Testis (tissue), 3 donors: ENCODE results near the gene C21orf58. TPM values are rescaled to one million over a fixed set of nuclear protein-coding genes. Genes with fewer than 3 reads are reported as not detected.

Experiments
- DNase-seq: peaks from one replicate; pipeline ENCODE4 v3.0.0-alpha.2; 2019
- H3K27ac ChIP-seq, 2 donors: fragments of 200-600 bp; sonication (generic); one replicate each; pipeline ENCODE4 v1.5.1; 2019
- H3K27me3 ChIP-seq: fragments of 200-600 bp; sonication (generic); one replicate; pipeline ENCODE4 v1.5.1; 2019
- H3K36me3 ChIP-seq: fragments of 200-600 bp; sonication (generic); one replicate; pipeline ENCODE4 v1.5.1; 2017; ENCODE audit warnings: low read depth; ENCODE audit errors: missing control alignments
- H3K4me1 ChIP-seq: fragments of 200-600 bp; sonication (generic); one replicate; pipeline ENCODE4 v1.5.1; 2019
- H3K4me3 ChIP-seq, 2 donors: fragments of 200-600 bp; sonication (generic); one replicate each; pipeline ENCODE4 v1.5.1; 2017 to 2019
- H3K9me3 ChIP-seq: fragments of 200-600 bp; sonication (generic); one replicate; pipeline ENCODE4 v1.5.1; 2017
- POLR2A ChIP-seq: fragments of 450-650 bp; IDR thresholded peaks from one replicate; pipeline ENCODE4 v1.6.1; 2017; ENCODE audit warnings: antibody characterized with exemption, mild to moderate bottlenecking, moderate library complexity
- whole genome bisulfite sequencing, 2 donors: methylation state at CpG; one replicate each; pipeline ENCODE4 v1.1.5; 2018; 5-methylcytosine and 5-hydroxymethylcytosine counted together
- intact Hi-C: fragments of 100-400 bp; cut with DNase I; formaldehyde crosslinking; loops from one replicate; pipeline ENCODE4 v1.15.1; 2023; ENCODE audit warnings: low total_unique reads
- polyA plus RNA-seq: library from polyadenylated mRNA; stranded (reverse); fragments of 350-450 nt; fragmentation: Illumina TruSeq; extraction: RNeasy Lipid Tissue Mini Kit (QIAGEN cat#74804); gene quantifications from one replicate; pipeline ENCODE4 v1.2.3, GENCODE V29; 2014; ENCODE audit warnings: low read depth, low replicate concordance; ENCODE audit not compliant: insufficient read depth
- total RNA-seq, 2 donors: library from RNA; depleted of rRNA; stranded (reverse); fragments of >200 nt; gene quantifications; one replicate each; pipeline ENCODE4 v1.2.3, GENCODE V29; 2016
- TF ChIP-seq, protein P1 (sequence below), 3 experiments: fragments of 450-650 bp in 2 of 3; fragments of 200-600 bp in 1 of 3; sonication (generic) in 1 of 3; IDR thresholded peaks; one replicate each; pipeline ENCODE4 v1.5.1; 2016 to 2019; ENCODE audit warnings: antibody characterized with exemption in 3 of 3, mild to moderate bottlenecking in 2 of 3, moderate library complexity in 1 of 3

The C21orf58 gene
- total and polyA plus RNA-seq, 3 donors from 2014 or later = 13.6 to 21.6 (median 13.7) TPM

- Histone ChIP-seq H3K36me3 (no peaks in the 10 kb centered on the region), H3K27ac (no peak overlapping the region), H3K9me3 (no peaks in the 10 kb centered on the region), H3K4me3 (no peak overlapping the region), H3K4me1 (no peaks in the 10 kb centered on the region), H3K27me3 (no peaks in the 10 kb centered on the region)
- WGBS, 2 donors = 83 to 88% methylated on average over 14 to 16 of the region's 16 CpGs
- DNase-seq = no peak
- TF ChIP-seq, protein P1, sequence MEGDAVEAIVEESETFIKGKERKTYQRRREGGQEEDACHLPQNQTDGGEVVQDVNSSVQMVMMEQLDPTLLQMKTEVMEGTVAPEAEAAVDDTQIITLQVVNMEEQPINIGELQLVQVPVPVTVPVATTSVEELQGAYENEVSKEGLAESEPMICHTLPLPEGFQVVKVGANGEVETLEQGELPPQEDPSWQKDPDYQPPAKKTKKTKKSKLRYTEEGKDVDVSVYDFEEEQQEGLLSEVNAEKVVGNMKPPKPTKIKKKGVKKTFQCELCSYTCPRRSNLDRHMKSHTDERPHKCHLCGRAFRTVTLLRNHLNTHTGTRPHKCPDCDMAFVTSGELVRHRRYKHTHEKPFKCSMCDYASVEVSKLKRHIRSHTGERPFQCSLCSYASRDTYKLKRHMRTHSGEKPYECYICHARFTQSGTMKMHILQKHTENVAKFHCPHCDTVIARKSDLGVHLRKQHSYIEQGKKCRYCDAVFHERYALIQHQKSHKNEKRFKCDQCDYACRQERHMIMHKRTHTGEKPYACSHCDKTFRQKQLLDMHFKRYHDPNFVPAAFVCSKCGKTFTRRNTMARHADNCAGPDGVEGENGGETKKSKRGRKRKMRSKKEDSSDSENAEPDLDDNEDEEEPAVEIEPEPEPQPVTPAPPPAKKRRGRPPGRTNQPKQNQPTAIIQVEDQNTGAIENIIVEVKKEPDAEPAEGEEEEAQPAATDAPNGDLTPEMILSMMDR (IDR thresholded peaks at IDR 0.05) = no peak
- no peak for TF ChIP-seq POLR2A
- intact Hi-C loops = no loop called here
Measured at GRCh38 chr21:46354046-46354445, 30.4 kb upstream of the C21orf58 start.

DNA sequence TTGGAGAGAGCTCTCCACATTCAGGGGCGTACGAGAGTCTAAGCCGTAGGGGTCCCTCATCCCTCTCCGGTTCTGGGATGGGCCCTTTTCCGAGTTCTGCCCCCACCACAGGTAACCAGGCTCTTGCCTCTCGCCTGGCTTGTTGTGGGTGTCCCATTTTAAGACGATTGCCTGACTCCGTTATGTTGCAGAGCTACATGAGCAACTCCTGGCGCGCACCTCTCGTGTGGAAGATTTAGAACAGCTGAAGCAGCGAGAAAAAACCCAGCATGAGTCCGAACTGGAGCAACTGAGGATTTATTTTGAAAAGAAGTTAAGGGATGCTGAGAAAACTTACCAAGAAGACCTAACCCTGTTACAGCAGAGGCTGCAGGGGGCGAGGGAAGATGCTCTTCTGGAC, 29.2 kb upstream of the C21orf58 start:
- no peaks in the 10 kb centered on the region for H3K27me3 ChIP-seq
- H3K4me3 ChIP-seq = no peak overlapping the region
- TF ChIP-seq POLR2A = no peak
- TF ChIP-seq, protein P1 (IDR thresholded peaks at IDR 0.05) = no peak
- H3K4me1 ChIP-seq = no peaks in the 10 kb centered on the region
- DNase-seq = no peak
- WGBS, 2 donors = 96 to 97% methylated on average over 14 of the region's 14 CpGs
- no peaks in the 10 kb centered on the region for H3K36me3 ChIP-seq
- no peaks in the 10 kb centered on the region for H3K9me3 ChIP-seq
- intact Hi-C loops = no loop called here
- H3K27ac ChIP-seq = no peak overlapping the region

- H3K4me3 ChIP-seq = no peak overlapping the region
- no peaks in the 10 kb centered on the region for H3K27me3 ChIP-seq
- intact Hi-C loops = no loop called here
- no peaks in the 10 kb centered on the region for H3K36me3 ChIP-seq
- 80 to 92% methylated on average over 6 to 11 of the region's 11 CpGs for WGBS, 2 donors
- DNase-seq = no peak
- no peaks in the 10 kb centered on the region for H3K9me3 ChIP-seq
- H3K27ac ChIP-seq = no peak overlapping the region
- H3K4me1 ChIP-seq = no peaks in the 10 kb centered on the region
- TF ChIP-seq POLR2A = no peak
- TF ChIP-seq, protein P1 (IDR thresholded peaks at IDR 0.05) = no peak
Measured at GRCh38 chr21:46352164-46352515, 28.5 kb upstream of the C21orf58 start.

DNA sequence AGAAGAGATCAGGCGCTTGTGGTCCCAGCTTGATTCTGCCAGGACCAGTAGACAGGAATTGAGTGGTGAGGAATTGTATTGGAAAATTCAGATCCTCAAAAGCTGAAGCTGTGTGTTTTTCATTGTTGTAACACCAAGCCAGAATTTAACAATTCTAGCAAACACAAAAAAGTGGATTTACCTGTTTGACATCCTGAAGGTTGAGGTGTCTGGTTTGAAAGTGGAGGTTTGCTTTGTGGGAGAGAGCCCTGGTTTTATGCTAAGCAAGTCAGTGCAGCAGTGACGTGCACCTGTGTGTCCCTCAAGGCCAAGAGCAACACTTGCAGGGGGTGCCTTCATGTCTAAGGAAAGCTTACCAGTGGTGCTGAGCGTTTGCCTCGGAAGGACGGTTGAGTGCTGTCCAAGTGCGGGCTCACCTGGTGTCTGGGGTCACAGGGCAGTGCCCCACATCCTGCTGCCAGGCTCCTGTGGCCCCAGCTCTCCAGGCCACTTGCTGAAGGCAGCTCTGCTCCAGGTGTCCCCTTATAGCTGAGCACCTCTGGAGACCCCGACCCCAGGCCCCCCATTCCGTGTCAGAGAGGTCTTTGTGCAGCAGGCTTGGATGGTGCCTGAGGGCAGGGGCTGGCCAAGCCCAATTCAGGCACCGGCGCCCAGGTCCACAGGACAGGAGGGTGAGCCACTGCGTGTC, 27.9 kb upstream of the C21orf58 start:
- H3K36me3 ChIP-seq = no peaks in the 10 kb centered on the region
- 90 to 92% methylated on average over 6 to 11 of the region's 11 CpGs for WGBS, 2 donors

More for the DNA sequence above, 27.9 kb upstream of the C21orf58 start:
- intact Hi-C loops = no loop called here
- TF ChIP-seq POLR2A = no peak
- TF ChIP-seq, protein P1 (IDR thresholded peaks at IDR 0.05) = no peak
- DNase-seq = no peak
- H3K27me3 ChIP-seq = no peaks in the 10 kb centered on the region
- H3K9me3 ChIP-seq = no peaks in the 10 kb centered on the region
- H3K27ac ChIP-seq = no peak overlapping the region
- H3K4me1 ChIP-seq = no peaks in the 10 kb centered on the region
- H3K4me3 ChIP-seq = no peak overlapping the region
